GM19351 (cell line): ENCODE data around the gene ARHGDIB.

Experiments
- ATAC-seq: cut with Tn5 transposase; IDR thresholded peaks from one replicate; pipeline ENCODE4 v1.9.1; 2021; ENCODE audit warnings: mild to moderate bottlenecking, moderate library complexity; ENCODE audit not compliant: unreplicated experiment

Gene ARHGDIB

GRCh38 chr12:14901228-14901562, 60.2 kb downstream of the ARHGDIB start:
- ATAC-seq = no peak

DNA sequence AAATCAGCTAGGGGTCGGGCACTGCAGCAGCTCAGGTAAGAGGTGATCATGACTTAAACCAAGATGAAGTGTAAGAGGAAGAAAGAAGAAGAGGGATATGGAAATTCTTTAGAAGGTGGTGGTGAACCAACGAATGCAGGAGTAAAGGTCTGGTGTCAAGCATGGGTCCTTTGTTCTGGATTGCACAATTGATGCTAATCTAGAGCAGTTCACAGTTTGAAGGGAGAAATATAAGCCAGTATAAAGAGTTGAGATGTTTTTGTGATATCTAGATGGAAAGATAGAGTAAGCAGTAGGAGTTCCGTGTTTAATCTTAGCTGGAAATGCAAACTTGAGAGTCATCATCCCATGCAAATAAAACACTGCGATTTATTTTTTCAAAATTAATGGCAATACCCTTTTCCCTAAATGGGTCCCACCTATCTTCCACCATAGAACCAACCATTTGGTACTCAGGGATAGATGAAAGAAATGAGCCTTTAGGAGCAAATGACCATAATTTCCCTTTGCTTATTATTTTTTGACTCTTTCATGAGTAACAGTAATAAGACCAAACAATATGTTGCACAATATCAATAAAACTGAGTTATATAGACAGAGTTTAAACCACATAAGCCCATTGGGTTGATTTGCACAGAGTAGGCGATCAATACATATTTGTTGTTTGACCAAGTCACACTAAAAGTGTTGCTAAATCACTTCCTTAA, 60.7 kb downstream of the ARHGDIB start:
- no peak for ATAC-seq

DNA sequence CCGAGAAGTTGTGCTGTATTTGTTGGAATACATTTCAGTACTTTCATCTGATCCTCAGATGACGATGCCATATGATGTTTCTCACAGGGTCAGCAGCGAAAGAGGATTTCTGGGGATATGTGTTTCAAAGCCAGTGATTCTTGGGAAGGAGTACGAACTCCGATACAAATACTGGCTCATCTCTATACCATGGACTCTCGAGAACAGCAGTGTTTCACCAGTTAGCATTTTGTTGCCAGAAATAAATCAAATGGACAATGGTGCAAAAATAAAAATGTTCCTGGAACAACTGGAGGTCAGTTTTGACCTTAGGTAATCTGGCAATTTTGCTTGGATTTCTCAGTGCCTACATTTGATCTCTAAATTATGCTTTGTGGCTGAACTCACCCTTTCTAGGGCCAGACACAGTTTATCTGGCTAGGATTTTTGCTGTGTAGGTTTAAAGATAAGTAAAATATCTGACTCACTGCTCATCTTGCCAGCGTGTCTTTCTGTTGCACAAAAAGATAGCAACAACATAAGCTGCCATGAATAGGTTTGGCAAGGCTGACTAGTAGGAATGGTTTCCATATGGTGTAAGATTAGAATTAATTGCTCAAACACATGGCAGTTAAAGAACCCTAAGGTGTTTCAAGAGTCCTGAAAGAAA, 64.8 kb downstream of the ARHGDIB start:
- ATAC-seq = no peak

DNA sequence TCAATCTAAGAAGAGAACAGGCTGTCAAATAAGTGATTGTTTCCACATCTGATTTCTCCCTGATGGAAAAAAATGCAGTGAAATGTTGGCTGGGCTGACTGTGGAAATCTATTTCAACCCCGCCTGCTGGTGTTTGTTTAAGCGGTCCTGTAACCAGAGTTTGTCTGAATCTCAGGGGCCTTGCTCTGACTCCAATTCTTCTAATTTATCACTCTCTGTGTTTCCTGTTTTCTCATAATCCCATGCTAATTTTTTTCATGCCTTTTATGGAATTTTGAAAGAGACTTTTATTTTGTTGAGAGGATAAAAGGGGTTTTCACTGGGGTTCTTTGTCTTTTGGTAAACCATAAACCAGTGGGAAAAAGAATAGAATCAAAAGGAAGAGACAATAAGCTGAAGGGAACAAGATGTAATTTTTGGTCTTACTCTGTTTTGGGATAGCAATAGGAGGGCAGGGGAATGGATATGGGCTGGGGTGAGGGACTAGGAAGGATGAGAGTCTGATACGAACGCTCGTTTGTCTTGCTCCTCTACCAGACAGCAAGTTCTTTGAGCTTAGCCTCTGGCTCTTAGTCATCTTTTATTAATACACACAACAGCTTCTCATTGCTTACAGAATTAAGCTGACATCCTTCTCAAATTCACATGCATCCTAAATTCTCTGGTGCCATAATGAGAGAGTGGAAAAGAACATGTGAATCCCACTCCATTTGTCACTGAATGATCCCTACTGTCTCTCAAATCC, 67.7 kb downstream of the ARHGDIB start:
- no peak for ATAC-seq

- ATAC-seq = no peak
These were observed 68.5 kb downstream of the ARHGDIB start for GRCh38 chr12:14892726-14893505.
